ENCODE data around the gene ITGB7. TPM values are rescaled to one million over a fixed set of nuclear protein-coding genes. Genes with fewer than 3 reads are reported as not detected.

The ITGB7 gene
- polyA plus RNA-seq, 1 donor (not counting 4 experiments of a cell fraction or from before 2014, with no cell fraction given) = 0.83 TPM

DNA sequence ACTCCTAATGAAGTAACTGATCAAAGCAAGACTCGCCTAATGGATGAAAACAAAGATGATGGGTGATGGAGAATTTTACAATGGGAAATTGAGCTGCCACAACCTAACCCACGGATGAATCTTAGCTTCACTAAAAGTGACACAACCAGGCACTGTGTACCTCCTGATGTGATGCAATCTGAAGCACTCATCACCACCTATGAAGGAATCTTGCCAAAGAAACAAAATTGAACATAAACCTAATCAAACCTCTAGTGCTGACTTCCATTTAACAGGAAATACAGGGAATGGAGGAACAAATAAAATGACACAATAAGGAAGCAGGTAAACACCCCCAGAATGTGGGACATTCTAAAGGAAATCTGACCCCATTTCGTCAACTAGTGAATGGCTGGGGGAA, 38.2 kb upstream of the ITGB7 start:
- no peak overlapping the region for H2AFZ ChIP-seq (ENCODE audit: control insufficient read depth, low read length)

DNA sequence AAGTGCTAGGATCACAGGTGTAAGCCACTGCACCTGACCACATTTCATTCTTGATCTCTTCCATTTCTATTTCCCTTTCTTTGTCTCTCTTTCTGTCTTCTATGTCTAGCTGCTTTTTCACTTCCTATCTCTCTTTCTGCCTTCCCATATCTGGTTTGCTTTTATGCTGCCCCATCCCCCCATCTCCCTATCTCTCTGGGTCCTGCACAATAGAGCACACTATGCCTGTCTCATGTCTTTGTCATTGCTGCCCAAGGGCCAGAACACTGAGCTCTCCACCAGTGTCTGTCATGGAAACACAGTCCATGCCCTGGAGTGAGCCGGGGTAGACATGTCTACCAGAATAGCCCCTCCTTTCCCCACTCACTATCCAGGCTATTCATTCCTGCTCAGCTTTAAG, 37.3 kb upstream of the ITGB7 start:
- no peak overlapping the region for H3K9ac ChIP-seq (ENCODE audit: control insufficient read depth, extremely low read depth, insufficient read depth, low read length)

More for the DNA sequence above, 38.2 kb upstream of the ITGB7 start:
- TF ChIP-seq, protein P1, sequence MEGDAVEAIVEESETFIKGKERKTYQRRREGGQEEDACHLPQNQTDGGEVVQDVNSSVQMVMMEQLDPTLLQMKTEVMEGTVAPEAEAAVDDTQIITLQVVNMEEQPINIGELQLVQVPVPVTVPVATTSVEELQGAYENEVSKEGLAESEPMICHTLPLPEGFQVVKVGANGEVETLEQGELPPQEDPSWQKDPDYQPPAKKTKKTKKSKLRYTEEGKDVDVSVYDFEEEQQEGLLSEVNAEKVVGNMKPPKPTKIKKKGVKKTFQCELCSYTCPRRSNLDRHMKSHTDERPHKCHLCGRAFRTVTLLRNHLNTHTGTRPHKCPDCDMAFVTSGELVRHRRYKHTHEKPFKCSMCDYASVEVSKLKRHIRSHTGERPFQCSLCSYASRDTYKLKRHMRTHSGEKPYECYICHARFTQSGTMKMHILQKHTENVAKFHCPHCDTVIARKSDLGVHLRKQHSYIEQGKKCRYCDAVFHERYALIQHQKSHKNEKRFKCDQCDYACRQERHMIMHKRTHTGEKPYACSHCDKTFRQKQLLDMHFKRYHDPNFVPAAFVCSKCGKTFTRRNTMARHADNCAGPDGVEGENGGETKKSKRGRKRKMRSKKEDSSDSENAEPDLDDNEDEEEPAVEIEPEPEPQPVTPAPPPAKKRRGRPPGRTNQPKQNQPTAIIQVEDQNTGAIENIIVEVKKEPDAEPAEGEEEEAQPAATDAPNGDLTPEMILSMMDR (optimal IDR thresholded peaks at IDR 0.05 in 1 of 3, IDR thresholded peaks at IDR 0.05 in 1 of 3, conservative IDR thresholded peaks at IDR 0.05 in 1 of 3; ENCODE audit: extremely low read depth in 1 of 3, insufficient read depth in 2 of 3, low read length in 3 of 3) = no peak
- TF ChIP-seq EZH2 (IDR thresholded peaks at IDR 0.05; ENCODE audit: low read length) = no peak
- H3K4me3 ChIP-seq (ENCODE audit: control insufficient read depth in 2 of 3, extremely low read depth in 1 of 3, insufficient read depth in 2 of 3, low read depth in 1 of 3, low read length in 3 of 3) = no peak overlapping the region
- no peak for FAIRE-seq
- H3K9me3 ChIP-seq (ENCODE audit: control insufficient read depth, low read depth, low read length) = no peaks in the 10 kb centered on the region
- DNase-seq (ENCODE audit: low read depth, low spot score) = no peak
- no peaks in the 10 kb centered on the region for H3K36me3 ChIP-seq (ENCODE audit: control insufficient read depth in 2 of 2, extremely low read depth in 1 of 2, insufficient read depth in 2 of 2, low read length in 2 of 2)
- H4K20me1 ChIP-seq (ENCODE audit: control insufficient read depth, extremely low read depth, insufficient read depth, low read length) = no peaks in the 10 kb centered on the region
- H3K9me1 ChIP-seq (ENCODE audit: control insufficient read depth, extremely low read depth, insufficient read depth, low read length) = no peaks in the 10 kb centered on the region
- H3K4me2 ChIP-seq (ENCODE audit: control insufficient read depth, extremely low read depth, insufficient read depth, low read depth, low read length) = no peak overlapping the region
- H3K4me1 ChIP-seq (ENCODE audit: control insufficient read depth, extremely low read depth, insufficient read depth, low read length) = no peaks in the 10 kb centered on the region
- H3K27ac ChIP-seq (ENCODE audit: control insufficient read depth, insufficient read depth, low read length) = no peak overlapping the region
- peaks cover 10% of the 10 kb centered on the region for H3K27me3 ChIP-seq (ENCODE audit: control insufficient read depth, extremely low read depth, insufficient read depth, low read length)
- dilution Hi-C loops (cut with MboI; ENCODE audit: extremely low pct_ligation_motif_present, low sequenced_read_pairs) = no loop called here
- H3K79me2 ChIP-seq (ENCODE audit: control insufficient read depth, insufficient read depth, low read length) = no peaks in the 10 kb centered on the region
- no peak overlapping the region for H3K9ac ChIP-seq (ENCODE audit: control insufficient read depth, extremely low read depth, insufficient read depth, low read length)

More for the DNA sequence above, 37.3 kb upstream of the ITGB7 start:
- Histone ChIP-seq H3K27ac (ENCODE audit: control insufficient read depth, insufficient read depth, low read length) (no peak overlapping the region), H3K27me3 (ENCODE audit: control insufficient read depth, extremely low read depth, insufficient read depth, low read length) (peaks cover 10% of the 10 kb centered on the region), H3K9me1 (ENCODE audit: control insufficient read depth, extremely low read depth, insufficient read depth, low read length) (no peaks in the 10 kb centered on the region), H3K4me2 (ENCODE audit: control insufficient read depth, extremely low read depth, insufficient read depth, low read depth, low read length) (no peak overlapping the region), H3K9me3 (ENCODE audit: control insufficient read depth, low read depth, low read length) (no peaks in the 10 kb centered on the region), H3K4me1 (ENCODE audit: control insufficient read depth, extremely low read depth, insufficient read depth, low read length) (no peaks in the 10 kb centered on the region), H3K4me3 (ENCODE audit: control insufficient read depth in 2 of 3, extremely low read depth in 1 of 3, insufficient read depth in 2 of 3, low read depth in 1 of 3, low read length in 3 of 3) (no peak overlapping the region), H3K79me2 (ENCODE audit: control insufficient read depth, insufficient read depth, low read length) (no peaks in the 10 kb centered on the region), H2AFZ (ENCODE audit: control insufficient read depth, low read length) (no peak overlapping the region), H3K36me3 (ENCODE audit: control insufficient read depth in 2 of 2, extremely low read depth in 1 of 2, insufficient read depth in 2 of 2, low read length in 2 of 2) (no peaks in the 10 kb centered on the region), H4K20me1 (ENCODE audit: control insufficient read depth, extremely low read depth, insufficient read depth, low read length) (no peaks in the 10 kb centered on the region)
- dilution Hi-C loops (cut with MboI; ENCODE audit: extremely low pct_ligation_motif_present, low sequenced_read_pairs) = no loop called here
- TF ChIP-seq, protein P1 (optimal IDR thresholded peaks at IDR 0.05 in 1 of 3, IDR thresholded peaks at IDR 0.05 in 1 of 3, conservative IDR thresholded peaks at IDR 0.05 in 1 of 3; ENCODE audit: extremely low read depth in 1 of 3, insufficient read depth in 2 of 3, low read length in 3 of 3) = no peak
- TF ChIP-seq EZH2 (IDR thresholded peaks at IDR 0.05; ENCODE audit: low read length) = no peak
- no peak for DNase-seq (ENCODE audit: low read depth, low spot score)
- FAIRE-seq = no peak

Data from keratinocyte (primary cell).